Measurements from ENCODE around the gene HSD17B2. TPM values are rescaled to one million over a fixed set of nuclear protein-coding genes. Genes with fewer than 3 reads are reported as not detected.

Gene HSD17B2
- total and polyA plus RNA-seq, 2 of the 4 experiments (the other 2 are of a cell fraction): 0.12 to 0.18 TPM

DNA sequence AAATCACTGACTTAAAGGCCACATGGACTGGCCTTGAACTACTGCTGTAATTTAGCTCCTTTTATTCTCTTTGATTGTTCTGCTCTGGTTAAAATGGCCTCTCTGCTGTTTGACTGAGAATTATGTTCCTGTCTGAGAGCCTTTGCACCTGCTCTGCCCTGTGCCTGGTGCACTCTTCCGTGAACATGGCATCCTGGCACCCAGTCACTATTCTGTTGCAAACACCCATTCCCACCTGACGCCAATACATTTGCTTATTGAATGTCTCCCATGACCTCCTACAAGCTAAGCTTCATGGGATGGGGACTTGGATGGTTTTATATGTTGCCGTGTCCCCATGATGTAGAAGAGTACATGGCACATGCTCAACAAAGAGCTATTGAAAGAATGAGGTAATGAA is 20.1 kb downstream of the HSD17B2 start:
- no peak overlapping the region for H4K8ac ChIP-seq (ENCODE audit: low read depth in 2 of 2, low read length in 2 of 2)
- H3K56ac ChIP-seq (ENCODE audit: extremely low read depth, insufficient read depth, low read length): no peak overlapping the region
- H3K4ac ChIP-seq (ENCODE audit: low read depth, low read length): no peak overlapping the region
- H3K27ac ChIP-seq (ENCODE audit: insufficient read depth, low read length): no peak overlapping the region
- no peak overlapping the region for H3K14ac ChIP-seq (replicated peaks; ENCODE audit: low read depth, low read length)
- CTCF ChIA-PET: no interaction called here
- H3K4me2 ChIP-seq (ENCODE audit: low read depth, low read length): no peak overlapping the region
- H2AK9ac ChIP-seq (replicated peaks; ENCODE audit: low read depth, low read length, poor library complexity): no peak overlapping the region
- no peaks in the 10 kb centered on the region for H3K9me3 ChIP-seq (ENCODE audit: control insufficient read depth, insufficient read depth, low read length)
- H3K9ac ChIP-seq (ENCODE audit: low read depth, low read length): no peak overlapping the region
- no peaks in the 10 kb centered on the region for H3K79me1 ChIP-seq (ENCODE audit: low read depth in 1 of 2, low read length in 2 of 2)
- no peaks in the 10 kb centered on the region for H4K20me1 ChIP-seq (ENCODE audit: insufficient read depth, low read length)
- WGBS, 2 experiments (ENCODE audit: extremely low coverage in 2 of 2, insufficient read length in 1 of 2): 80% methylated on average over 1 of the region's 3 CpGs; no CpG with 5 or more reads in 1 of the 2 experiments
- no peak for ATAC-seq (ENCODE audit: low read depth)
- no peaks in the 10 kb centered on the region for H3K36me3 ChIP-seq (ENCODE audit: control insufficient read depth, insufficient read depth, low read length)
- no peak overlapping the region for H3K18ac ChIP-seq (ENCODE audit: low read depth, low read length)
- H4K5ac ChIP-seq (ENCODE audit: low read depth, low read length): no peak overlapping the region
- POLR2A ChIA-PET (ENCODE audit: unreplicated experiment): no interaction called here
- TF ChIP-seq, protein P1, sequence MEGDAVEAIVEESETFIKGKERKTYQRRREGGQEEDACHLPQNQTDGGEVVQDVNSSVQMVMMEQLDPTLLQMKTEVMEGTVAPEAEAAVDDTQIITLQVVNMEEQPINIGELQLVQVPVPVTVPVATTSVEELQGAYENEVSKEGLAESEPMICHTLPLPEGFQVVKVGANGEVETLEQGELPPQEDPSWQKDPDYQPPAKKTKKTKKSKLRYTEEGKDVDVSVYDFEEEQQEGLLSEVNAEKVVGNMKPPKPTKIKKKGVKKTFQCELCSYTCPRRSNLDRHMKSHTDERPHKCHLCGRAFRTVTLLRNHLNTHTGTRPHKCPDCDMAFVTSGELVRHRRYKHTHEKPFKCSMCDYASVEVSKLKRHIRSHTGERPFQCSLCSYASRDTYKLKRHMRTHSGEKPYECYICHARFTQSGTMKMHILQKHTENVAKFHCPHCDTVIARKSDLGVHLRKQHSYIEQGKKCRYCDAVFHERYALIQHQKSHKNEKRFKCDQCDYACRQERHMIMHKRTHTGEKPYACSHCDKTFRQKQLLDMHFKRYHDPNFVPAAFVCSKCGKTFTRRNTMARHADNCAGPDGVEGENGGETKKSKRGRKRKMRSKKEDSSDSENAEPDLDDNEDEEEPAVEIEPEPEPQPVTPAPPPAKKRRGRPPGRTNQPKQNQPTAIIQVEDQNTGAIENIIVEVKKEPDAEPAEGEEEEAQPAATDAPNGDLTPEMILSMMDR (conservative IDR thresholded peaks at IDR 0.05; ENCODE audit: low read depth, low read length): no peak
- TF ChIP-seq SMC3 (IDR thresholded peaks at IDR 0.05; ENCODE audit: low read depth, low read length): no peak
- no peak for TF ChIP-seq CEBPB (IDR thresholded peaks at IDR 0.05; ENCODE audit: low read depth, low read length)
- TF ChIP-seq MAZ (IDR thresholded peaks at IDR 0.05; ENCODE audit: borderline replicate concordance, low read depth, low read length): no peak
- no peak for TF ChIP-seq RAD21 (IDR thresholded peaks at IDR 0.05; ENCODE audit: low read length)
- no peak for TF ChIP-seq RFX5 (IDR thresholded peaks at IDR 0.05; ENCODE audit: low read depth, low read length)
- TF ChIP-seq MAFK (IDR thresholded peaks at IDR 0.05; ENCODE audit: low read depth, low read length): no peak
- no peak for TF ChIP-seq POLR2A (IDR thresholded peaks at IDR 0.05; ENCODE audit: low read depth, low read length)
- TF ChIP-seq, protein P2, sequence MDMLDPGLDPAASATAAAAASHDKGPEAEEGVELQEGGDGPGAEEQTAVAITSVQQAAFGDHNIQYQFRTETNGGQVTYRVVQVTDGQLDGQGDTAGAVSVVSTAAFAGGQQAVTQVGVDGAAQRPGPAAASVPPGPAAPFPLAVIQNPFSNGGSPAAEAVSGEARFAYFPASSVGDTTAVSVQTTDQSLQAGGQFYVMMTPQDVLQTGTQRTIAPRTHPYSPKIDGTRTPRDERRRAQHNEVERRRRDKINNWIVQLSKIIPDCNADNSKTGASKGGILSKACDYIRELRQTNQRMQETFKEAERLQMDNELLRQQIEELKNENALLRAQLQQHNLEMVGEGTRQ (IDR thresholded peaks at IDR 0.05; ENCODE audit: low read depth, low read length): no peak
- no peak for TF ChIP-seq CHD1 (IDR thresholded peaks at IDR 0.05; ENCODE audit: low read depth, low read length)
- H3K4me3 ChIP-seq (ENCODE audit: insufficient read depth, low read depth, low read length): no peak overlapping the region
- H4K91ac ChIP-seq (ENCODE audit: insufficient read depth, low read depth, low read length): no peak overlapping the region
- dilution Hi-C loops (cut with HindIII; ENCODE audit: low sequenced_read_pairs, unreplicated experiment) (no loop called here), intact Hi-C loops (cut with micrococcal nuclease) (no loop called here), in situ Hi-C loops (cut with MboI; ENCODE audit: low sequenced_read_pairs) (no loop called here)
- no peak overlapping the region for H2AFZ ChIP-seq (replicated peaks; ENCODE audit: low read length, poor library complexity)
- no peak overlapping the region for H2AK5ac ChIP-seq (ENCODE audit: low read depth, low read length)
- no peak overlapping the region for H3K23ac ChIP-seq (ENCODE audit: low read depth, low read length)
- H3K27me3 ChIP-seq (ENCODE audit: control insufficient read depth, insufficient read depth, low read length): 0 out of 2 replicates have a peak, but pooled peaks cover 3% of the 10 kb centered on the region
- BruUV-seq (replicated peaks): no TSS peak
- H3K4me1 ChIP-seq (ENCODE audit: control insufficient read depth, insufficient read depth, low read length): no peaks in the 10 kb centered on the region; the same call in 1 of the 2 replicates
- H2BK5ac ChIP-seq (ENCODE audit: low read depth, low read length, poor library complexity, severe bottlenecking): no peak overlapping the region
- no peak overlapping the region for H2BK15ac ChIP-seq (ENCODE audit: low read depth, low read length)
- H2BK120ac ChIP-seq (ENCODE audit: low read depth, low read length): no peak overlapping the region
- no peak for DNase-seq
- H3K9me1 ChIP-seq (ENCODE audit: insufficient read depth, low read length): no peaks in the 10 kb centered on the region
- no peak overlapping the region for H2BK20ac ChIP-seq (ENCODE audit: low read depth, low read length)

All from IMR-90 (cell line).